GM19238 (cell line): Measurements from ENCODE around the gene C19orf12.
"Not testable (repeated sequence)": the region's sequence is repeated elsewhere in the genome, so short reads cannot be mapped to it uniquely, and the experiment has no call there.

Experiments used
- DNase-seq: peaks from one replicate; pipeline ENCODE4 v3.0.0; 2011; ENCODE audit warnings: low spot score; ENCODE audit not compliant: insufficient read length

Gene C19orf12

DNA sequence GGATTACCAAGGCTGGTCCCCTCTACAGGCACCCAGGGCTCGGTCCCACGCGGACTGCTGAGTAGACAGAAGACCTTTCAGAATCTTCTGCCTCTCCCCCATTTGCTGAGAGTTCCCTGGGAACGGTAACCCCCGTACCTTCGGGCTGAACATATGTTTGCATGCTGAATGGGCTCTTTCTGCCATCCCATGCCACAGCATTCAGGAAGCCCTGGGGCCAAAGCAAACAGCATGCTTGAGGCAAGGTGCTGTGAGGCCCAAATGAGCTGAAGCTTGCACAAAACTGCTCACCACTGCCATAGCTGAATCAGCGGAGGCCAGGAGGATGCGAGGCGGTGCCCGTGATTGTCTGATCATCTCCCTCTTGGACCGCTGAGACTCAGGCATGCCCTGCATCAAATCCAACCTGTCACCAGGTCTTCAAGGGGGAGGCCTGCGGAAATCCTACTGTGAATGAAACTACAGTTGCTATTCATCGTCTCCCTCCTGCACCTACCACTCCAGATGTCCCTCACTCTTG is 16.3 kb upstream of the C19orf12 start:
- no peak for DNase-seq

DNA sequence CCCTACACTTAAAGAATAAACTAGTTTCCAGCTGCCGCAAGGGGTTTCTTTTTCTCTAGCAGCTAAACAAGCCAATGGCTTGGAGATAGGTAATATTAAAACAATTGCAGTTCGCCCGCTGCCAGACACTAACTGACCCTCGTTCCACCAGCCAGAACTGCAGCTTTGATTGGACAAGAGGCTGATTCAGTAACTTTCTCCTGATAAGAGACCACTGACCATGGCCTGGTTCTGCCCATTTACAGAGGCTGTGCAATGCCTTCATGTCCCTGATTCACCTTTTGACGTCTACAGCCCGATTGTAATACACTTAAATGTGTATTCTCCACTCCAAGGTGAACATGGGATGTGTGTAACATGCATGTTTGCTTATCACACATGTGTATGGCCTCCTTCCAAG is 12.8 kb upstream of the C19orf12 start:
- DNase-seq: no peak

DNA sequence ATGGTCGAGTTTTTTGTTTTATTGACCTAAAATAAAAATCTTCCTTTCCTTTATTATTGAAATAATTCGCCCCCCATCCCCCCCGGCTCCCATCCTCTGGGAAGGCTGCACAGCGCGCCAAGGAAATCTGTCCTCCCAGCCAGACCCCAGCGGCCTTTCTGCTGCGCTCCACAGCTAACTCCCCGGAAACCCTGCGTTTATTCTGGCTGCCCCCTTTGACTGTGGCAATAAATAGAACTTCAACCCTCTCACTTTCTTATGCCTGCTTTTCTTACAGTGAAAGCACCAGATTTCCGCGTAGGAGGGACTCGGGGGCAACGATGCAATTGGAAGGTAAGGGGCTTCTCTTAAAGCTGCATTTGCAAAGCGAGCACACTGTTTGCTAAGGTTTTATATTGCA is 9.7 kb upstream of the C19orf12 start:
- no peak for DNase-seq

DNA sequence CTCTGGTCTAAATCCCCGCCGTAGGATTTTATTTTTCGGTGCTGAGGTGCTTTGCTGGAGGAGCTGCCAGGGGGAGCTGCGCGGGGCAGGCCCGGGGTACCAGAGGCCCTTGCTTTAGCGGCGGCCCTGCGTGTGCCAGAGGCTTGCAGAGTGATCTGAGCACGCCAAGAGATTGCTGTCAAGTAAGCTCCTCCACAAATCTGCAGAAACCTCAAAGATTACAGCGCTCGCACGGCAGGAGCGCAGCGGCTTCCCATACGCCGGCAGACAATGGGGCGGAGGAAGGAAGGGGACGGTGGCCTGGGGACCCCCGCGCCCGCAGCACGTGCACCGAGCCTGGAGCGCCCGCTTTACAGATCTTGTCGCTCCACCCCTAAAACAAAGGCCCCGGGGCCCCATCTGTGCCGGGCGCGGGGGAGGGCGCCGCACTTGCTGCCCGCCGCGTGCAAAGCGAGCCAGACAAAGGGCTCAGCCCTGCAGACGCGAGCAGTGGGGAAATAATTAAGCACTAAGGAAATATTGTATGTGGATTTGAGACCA is 9.1 kb upstream of the C19orf12 start:
- no peak for DNase-seq

DNA sequence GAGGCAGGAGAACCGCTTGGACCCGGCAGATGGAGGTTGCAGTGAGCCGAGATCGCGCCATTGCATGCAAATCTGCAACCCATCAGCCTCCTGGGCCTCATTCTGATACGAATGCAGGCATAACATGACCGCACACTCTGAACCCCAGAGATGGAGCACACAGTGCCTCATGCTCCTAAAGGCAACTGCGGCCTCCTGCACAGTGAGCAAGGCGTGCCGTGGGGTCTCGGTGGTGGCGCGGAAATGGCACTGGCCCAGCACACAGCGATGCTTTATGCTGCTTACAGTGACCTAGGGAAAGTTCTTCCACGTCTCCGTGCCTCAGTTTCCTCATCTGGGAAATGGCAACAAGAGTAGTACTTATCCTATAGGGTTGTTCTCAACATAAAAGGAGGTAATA is 2.0 kb upstream of the C19orf12 start:
- no peak for DNase-seq

DNA sequence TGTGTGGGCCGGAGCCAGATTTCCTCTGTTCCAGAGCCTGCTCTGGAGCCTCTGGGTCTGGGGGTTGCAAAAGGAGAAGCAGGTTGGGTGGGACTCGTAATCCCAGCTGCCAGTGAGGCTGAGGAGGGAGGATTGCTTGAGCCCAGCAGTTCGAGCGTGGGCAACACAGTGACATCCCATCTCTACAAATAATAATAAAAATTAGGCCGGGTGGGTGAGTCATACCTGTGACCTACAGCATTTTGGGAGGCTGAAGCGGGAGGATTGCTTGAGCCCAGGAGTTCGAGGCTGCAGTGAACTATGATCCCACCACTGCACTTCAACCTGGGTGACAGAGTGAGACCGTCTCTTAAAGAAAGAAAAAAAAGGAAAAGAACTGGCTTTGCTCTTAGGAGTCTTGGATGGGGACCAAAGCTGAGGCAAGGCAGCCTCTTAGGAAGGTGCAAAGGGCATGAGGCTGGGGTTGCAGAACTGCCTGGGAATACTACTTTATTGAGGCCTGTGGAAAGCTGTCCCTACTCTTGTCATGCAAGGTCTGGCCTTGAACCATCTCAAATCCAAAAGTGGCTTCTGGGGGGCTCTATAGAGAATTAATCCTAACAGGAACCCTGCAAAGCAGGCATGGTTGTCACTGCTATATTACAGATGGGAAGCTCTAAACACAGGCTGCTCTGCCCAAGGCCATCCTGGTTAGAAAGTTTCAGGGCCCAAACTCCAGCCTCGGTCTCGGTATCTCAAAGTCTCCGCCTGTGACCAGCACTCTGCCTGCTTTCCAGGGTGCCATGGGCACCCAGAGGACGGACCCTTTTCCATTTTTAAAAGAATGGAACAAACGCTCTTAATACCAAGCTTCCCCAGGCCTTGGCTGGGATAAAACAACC is 880 bp upstream of the C19orf12 start:
- no peak for DNase-seq

DNA sequence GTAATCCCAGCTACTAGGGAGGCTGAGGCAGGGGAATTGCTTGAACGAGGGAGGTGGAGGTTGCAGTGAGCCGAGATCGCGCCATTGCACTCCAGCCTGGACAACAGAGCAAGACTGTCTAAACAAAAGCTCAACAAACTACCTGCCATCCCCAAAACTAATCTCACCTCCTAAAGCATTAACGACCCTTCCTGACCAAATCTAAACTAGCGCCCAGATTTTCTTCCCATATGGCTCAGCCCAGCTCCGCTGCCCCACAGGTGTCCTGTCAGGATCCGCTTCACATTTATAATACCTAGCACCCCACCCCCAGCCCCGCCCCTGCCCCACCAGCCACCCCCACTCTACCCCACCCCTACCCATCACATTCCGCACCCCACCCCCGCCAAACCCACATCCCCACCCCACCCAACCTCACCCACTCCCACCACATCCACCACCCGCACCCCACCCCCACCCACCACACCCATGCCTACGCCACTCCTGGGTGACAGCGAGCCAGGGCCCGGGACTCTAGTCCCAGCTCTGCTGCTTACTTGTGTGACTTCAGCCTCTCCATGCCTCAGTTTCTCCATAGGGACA is 599 bp downstream of the C19orf12 start:
- DNase-seq: no peak

DNA sequence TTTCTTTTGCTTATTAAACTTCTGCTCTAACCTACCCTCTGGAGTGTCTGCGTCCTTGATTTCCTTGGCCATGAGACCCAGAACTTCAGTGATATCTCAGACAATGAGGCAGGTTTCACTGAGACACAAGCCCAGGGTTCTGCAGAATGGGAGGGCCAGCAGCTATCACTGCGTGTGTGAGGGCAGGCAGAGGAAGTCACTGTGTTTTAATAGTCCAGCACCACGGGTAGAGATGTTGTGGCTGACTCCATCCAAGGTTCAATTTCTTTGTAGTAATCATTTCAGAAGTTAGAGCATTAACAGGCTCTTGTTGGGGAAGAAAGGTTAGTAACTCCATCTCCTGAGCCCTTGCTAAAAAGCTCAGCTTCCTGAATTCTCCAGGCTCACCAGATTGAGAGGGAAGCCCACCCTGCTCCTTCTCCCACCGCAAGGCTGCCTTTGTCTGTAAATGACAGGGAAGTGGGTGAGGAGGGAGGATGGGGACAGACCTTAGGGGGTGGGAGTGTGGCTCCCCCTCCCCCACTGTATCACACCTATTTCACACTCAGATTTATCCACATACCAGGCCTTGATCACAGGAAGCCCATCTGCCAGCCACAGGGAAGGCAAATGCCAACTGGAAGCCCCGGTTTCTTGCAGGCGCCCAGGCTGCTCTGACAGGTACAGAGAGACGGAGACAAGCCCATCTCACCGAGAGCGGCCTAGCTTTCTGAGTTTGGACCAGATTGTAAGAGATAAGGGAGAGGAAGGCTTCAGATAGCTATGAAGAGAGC is 2.1 kb downstream of the C19orf12 start:
- DNase-seq: no peak

DNA sequence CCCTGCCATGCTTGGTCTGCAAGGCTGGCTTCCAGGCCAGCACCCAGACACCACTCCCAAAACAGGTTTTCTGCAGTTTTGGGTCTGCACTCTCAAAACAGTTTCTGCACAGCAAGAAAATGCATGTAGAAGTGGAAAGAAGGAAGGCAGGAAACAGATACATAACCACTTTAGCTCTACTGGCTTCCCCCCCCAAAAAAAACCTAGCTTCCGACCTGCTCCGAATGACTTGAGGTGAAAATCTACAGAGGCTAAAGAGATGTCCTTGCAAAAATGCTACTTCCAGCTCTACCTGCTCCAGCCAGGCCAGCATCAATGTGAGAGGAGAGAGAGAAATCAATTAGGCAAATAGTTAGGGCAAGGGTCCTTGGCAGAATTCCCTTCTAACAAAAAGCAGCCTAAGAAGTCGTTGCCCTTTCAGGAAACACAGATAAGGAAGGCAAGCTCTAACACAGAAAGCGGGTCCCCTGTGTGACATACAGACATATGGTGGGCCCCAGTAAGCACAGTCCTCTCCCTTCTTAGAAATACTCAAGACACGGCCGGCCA is 3.4 kb downstream of the C19orf12 start:
- no peak for DNase-seq

DNA sequence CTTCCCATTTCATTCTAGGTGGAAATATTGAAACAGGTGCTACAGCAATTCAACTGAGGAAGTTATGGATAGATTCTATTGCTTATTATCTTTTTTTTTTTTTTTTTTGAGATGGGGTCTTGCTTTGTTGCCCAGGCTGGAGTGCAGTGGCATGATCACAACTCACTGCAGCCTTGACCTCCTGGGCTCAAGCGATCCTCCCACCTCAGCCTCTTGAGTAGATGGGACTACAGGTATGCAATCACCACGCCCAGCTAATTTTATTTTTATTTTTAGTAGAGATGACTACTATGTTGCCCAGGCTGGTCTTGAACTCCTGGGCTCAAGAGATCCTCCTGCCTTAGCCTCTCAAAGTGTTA is 5.6 kb downstream of the C19orf12 start:
- DNase-seq: not testable (repeated sequence)

DNA sequence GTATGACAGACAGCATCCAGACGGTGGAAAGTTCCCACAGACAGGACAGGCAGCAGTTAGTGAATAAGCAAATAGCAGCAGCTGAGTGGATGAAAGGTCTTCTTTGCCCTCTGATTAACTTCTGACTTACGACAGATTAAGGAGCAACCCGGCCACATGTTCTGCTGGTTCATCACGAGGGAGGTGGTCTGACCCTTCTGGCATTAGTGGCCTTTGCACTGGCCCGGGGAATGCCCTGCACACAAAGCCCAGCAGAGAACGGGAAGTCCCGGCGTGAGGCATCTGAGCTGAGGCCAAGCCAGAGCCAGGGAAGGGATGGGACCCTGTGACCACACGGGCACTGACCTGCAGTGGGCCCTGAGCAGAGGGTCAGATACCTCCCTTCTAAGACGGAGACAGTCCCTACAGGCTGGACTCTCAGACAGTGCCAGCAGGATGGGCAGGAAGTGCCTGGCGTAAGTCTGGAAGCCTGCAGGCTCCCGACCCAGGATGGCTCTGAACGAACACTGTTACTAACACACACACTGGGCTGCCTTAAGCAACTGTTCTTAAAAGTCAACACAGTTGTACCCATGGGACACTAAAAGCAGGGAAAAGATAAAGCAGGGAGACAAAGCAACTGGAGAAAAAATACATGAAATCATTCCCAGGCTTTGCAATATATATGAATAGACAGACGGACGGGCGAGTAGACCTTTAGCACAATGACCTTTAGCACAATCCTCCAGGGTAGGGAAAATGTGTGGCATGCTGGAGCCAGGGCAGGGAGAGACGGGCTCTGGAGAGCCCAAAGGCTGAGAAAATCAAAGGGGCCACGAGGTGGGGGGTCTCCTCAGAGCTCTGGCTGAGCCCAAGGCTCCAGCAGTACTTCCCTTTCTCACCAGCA is 6.3 kb downstream of the C19orf12 start:
- no peak for DNase-seq

DNA sequence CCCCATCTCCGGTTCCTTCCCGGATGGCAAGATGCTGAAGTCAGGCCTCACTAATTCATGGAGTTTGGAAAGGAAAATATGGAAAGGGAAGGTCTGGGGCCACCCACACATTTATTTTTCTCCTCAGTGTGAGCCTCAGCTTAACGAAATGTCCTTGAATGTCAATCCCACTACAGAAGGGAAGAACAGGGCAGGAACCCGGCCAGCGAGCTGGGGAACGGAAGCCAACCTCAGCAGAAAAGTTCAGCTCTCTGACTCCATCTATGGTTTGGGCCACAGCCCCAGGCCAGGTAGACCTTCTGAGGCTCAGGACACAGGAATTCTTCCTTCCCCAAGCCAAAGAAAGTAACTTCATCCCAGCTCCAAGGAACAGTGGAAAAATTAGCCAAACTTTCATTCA is 8.4 kb downstream of the C19orf12 start:
- no peak for DNase-seq

DNA sequence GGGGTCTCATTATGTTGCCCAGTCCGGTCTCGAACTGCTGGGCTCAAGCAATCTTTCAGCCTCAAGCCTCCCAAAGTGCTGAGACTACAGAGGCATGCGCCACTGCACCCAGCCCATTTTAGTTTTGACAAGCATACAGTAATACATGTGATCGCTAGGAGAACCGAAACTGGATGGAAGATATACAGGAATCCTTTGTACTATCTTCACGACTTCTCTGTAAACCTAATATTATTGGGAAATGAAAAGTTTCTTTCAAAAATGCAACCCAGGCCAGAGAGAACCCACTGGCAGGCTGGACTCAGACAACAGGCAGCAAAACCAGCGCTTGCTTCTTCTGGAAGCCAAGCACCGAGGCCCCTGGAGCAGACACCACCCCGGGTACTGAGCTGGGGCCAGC is 9.4 kb downstream of the C19orf12 start:
- no peak for DNase-seq

DNA sequence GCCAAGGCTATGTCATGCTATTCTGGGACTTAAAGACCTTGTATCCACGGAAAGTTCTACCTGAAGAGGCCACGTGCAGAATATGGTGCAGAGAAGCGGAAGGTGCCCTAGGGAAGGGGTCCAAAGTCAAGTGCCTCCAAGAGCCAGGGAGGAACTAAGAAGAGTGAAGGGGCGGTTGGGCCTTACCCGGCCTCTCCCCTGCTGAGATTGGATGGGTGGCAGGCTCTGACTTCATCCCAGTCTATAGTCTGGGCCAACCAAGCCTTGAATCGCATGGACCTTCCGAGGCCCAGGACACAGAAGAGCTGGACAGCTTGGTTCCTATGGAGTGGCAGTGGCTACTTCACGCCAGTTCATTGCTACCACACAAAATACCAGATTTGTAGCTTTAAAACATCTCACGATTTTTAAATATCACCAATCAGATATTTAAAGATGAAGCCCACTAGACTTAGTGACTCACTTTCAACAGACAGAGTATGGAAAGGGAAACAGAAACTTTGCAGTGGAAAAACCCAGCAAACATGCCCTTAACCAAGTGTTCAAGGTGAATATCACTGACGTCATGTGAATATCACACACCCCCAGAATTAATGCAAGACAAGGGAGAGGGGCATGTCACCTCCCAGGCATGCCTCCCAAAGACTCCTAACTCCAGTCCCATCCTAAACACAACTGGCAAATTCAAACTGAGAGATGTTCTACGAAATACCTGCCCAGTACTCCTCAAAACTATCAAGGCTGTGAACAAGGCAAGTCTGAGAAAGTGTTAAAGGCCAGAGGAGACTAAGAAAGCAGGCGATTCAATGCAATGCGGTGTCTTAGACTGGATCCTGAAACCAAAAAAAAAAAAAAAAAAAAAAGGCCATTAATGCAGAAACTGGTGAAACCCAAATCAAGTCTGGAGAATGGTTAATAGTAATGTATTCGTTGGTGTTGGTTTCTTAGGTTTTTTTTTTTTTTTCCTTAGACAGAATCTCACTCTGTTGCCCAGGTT is 10.2 kb downstream of the C19orf12 start:
- no peak for DNase-seq

DNA sequence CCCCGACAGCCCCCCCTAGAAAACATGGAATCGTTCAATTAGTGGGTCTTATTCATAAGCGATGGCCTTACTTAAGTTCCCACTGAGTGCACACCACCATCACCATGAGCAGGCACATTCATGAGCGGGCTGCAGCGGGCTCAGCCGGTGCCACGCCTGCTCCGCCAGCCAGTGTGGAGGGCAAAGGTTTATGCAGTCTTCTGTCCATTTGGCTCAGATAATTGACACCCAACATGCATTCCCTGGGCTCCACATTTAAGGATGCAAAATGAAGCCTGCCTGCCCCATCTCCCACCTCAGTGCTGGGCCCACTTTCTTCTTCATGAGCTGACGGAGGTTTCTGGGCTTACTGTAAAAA is 12.1 kb downstream of the C19orf12 start:
- no peak for DNase-seq

DNA sequence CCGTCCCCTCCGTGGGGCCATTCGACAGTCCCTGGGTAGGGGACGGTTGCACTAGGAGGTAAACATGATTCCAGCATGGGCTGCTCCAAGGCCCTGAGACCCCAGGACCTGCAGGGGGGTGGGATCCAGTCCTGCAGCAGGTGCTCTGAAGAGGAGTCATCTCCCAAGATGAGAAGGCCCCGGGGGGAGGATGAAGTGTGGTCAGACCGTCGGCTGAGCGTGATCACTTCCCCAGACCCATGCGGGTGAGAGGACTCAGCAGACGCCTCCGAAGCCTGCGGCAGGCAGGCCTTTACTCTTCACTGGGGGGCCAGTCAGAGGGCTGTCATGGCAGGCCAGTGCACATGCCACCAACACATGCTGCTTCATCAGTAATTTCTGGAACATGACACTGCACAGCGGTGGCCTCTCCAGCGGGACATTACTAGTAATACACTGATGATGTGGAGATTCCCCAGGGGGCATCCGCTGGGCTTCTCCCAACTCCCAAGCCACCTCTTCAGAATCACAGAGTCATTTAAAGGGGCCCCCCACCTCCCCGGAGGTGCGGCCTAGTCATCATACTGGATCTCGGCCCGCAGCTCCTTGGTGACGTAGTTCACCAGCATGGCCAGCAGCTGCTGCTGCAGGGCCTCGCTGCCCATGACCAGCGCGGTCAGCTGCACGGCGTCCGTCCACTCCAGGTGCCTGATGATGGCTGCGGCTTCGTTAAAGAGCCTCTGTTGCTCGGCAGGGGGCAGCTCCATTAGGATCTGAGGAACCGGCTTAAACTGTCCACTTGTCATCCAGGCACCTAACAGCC is 12.7 kb downstream of the C19orf12 start:
- DNase-seq: no peak

DNA sequence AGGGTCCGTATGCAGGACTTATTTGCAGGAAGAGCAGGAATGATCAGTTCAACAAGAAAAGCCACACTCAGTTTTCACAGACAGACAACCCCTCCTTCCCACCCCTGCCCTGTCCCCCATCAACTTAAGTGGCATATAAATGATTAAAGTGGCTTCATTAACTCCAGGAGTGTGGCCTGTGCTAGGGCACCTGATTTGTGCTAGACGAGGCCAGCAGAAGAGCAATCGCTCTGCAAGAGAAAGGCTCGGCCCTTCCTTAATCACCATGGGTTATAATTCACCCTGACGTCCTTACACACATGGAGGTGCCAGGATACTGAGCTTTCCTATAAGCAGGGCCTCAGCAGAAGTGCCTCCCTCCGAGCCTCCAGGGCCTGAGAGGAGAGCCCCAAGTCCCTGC is 14.6 kb downstream of the C19orf12 start:
- no peak for DNase-seq

DNA sequence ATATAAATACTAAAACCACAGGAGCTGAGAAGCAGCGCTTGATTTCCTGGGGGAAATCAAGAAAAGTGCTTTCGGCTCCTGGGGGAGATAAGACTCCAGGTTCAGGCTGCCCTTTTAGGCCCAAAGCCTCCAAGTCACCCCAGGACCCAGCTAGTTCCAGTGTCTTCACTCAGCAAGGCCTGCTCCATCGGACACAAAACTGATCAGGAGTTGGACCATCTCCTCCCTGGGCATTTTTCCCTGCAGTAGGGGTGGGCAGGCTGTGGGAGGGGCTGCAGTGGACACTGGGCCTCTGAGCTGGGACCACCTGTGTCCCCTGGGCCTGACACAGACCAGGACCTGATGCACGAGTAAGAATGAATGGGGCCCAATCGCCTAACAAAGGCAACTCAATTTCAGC is 15.2 kb downstream of the C19orf12 start:
- no peak for DNase-seq
